Right lobe of liver (tissue), 4 donors: Measurements from ENCODE around the gene SV2B.

Experiments
- POLR2A ChIP-seq: fragments of 450-650 bp; IDR thresholded peaks from one replicate; pipeline ENCODE4 v1.6.1; 2017; ENCODE audit warnings: antibody characterized with exemption, mild to moderate bottlenecking
- TF ChIP-seq, protein P1 (sequence below), 4 donors: fragments of 200-600 bp in 3 of 4; fragments of 450-650 bp in 1 of 4; IDR thresholded peaks; one replicate each; pipeline versions ENCODE4 v1.5.1 to v1.8.0; 2016 to 2022; ENCODE audit warnings: antibody characterized with exemption in 4 of 4, mild to moderate bottlenecking in 2 of 4
- donor health status: DM: no; HTN: no; CAD: no.
- donor health status: DM: no; HTN: no; CAD: no.
- donor health status: DM: no; HTN: yes; CAD: no.

DNA sequence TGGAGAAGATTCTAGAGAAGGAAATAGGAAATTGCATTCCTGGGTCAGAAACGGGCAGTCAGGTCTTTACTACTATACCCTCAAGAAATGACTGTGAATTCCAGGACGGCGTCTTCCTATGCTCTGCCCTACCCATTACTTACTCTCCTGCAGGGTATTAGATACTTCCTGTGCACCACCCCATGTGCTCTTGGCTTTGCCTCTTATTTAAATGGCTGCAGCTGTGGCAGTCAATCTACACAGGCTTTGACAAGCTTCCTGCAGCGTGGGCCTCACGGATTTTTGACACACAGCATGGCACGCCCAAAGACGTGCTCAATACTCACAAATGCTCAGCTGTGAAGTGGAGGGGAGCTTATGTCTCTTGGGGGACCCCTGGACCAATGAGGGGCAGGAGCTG is 206.1 kb downstream of the SV2B start:
- TF ChIP-seq, protein P1, sequence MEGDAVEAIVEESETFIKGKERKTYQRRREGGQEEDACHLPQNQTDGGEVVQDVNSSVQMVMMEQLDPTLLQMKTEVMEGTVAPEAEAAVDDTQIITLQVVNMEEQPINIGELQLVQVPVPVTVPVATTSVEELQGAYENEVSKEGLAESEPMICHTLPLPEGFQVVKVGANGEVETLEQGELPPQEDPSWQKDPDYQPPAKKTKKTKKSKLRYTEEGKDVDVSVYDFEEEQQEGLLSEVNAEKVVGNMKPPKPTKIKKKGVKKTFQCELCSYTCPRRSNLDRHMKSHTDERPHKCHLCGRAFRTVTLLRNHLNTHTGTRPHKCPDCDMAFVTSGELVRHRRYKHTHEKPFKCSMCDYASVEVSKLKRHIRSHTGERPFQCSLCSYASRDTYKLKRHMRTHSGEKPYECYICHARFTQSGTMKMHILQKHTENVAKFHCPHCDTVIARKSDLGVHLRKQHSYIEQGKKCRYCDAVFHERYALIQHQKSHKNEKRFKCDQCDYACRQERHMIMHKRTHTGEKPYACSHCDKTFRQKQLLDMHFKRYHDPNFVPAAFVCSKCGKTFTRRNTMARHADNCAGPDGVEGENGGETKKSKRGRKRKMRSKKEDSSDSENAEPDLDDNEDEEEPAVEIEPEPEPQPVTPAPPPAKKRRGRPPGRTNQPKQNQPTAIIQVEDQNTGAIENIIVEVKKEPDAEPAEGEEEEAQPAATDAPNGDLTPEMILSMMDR (IDR thresholded peaks at IDR 0.05), result no peak
- no peak for TF ChIP-seq POLR2A
